Measurements from ENCODE around the gene LRPPRC.
A peak's percentile ranks its signal among the peaks of the same experiment; 100 is the strongest.
"Not testable (repeated sequence)": the region's sequence is repeated elsewhere in the genome, so short reads cannot be mapped to it uniquely, and the experiment has no call there.

LRPPRC gene

DNA sequence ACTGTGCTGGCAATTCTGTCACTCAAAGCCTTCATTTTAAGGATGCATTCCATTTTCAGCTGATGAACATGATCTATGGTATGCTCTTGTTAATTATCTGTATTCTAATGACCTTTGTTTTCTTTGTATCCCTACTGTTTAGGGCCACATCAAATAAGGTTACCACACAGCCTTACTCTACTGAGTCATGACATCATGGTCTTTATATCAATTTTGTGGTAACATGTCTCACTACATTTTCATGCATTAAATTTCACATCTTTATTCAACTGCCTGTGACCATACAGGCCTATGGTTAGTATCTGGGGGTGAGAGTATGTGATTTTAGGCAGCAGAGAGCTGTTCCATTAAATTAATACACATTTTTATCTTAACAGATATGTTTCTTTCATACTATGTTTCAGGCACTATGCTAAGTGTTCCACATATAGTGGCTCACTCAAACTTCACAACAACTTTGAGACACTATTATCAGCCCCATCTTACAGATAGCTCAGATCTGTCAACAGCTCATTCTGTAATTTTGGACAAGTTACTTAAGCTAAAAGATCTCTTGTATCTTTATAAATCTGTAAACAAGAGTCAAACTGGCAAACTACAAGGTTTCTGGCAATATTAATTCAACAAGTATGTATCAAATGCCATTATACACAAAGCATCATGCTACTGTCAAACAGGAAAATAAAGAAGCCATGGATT lies 18.0 kb downstream of the LRPPRC start:
- no peak for DNase-seq

DNA sequence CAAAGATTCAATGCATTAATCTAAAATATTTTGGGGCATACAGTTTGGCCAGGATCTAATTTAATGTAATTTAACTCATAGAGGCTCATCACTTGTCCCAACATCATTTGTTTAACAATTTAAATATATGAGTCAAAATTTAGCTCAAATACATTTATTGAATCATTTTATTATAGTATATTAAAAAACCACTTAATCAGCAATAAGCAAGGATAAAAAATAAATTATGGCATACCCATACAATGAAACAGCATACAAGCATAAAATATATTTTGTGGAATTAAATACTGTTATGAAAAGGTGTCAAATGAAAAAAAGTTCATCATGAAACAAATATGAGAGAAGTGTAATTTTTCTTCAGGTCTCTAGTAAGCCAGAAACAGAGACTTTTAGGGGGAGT lies 34.9 kb downstream of the LRPPRC start:
- DNase-seq: no peak

DNA sequence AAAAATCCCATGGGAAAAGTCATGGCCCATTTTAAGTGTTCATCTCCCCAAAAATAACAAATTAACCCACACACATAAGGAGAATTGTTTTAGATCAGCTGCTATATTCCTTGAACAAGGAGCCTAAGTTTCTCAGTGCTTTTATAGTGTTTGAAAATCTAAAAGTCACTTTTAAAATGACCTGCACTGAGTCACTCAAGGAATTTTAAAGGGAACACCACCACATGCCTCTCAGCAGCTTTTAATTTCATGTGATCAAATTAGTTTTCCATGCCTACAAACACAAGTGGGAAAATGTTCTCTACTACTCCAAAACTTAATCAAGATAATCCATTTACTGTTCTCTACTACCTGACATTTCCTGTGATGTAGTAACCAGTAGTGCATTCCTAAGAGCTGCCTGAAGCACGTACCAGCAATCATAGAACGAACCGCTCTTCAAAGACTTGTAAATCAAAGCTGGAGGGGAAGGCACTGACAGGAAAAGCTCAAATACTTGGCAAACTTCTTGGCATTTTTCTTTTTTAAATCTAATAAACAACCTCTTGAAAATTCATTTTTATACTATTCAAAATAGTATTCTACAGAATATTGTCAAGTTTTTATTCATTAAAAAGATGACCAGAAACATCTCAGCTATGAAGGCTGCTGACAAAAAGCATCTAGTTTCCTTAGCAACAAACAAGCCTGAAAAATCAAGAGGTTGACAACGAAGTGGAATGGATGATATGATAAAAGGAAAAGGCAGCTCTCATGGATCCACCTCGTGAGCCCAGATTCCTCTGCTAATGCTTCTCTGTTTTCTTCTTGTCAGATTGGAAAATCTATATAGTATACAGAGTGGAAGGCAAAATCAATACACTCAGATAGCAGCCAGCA lies 37.2 kb downstream of the LRPPRC start:
- no peak for DNase-seq

DNA sequence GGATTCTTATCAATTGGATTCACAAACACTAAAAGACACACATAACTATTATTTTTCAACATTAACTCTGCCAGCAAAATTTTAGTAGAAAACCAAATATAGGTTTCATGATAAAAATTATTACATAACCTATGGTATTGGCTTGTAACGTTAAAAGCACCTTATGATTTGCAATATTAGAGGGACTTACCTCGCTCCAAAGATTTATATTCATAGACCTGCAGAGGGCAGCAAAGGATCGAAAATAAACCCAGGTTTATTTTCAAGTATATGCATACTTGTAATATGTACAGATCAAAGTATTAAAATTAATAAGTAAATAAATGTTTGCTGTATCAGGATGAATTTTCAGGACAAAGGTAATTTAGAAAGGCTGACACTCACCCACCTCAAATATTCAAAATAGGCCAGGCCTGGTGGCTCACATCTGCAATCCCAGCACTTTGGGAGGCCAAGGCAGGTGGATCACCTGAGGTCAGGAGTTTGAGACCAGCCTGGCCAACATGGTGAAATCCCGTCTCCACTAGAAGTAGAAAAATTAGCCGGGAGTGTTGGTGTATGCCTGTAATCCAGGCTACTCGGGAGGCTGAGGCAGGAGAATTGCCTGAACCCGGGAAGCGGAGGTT lies 45.3 kb downstream of the LRPPRC start:
- peak; percentile 15 for DNase-seq

DNA sequence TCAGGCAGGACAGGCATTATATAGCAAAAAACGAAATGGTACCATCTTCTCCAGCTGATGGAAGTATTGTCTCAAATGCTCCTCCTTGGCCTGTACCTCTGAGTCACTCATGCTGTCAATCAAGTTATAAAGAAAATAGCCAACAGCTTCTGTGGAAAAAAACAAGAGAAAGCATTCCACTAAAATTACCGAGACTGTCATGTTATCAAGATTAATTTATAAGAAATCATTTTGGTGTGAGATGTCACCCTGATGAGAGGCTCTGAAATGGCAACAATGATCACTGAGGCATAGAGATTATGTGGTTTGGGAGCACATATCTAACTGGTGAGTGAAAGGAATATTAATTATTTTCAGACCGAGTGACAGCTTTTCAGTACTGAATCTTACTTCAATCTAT lies 47.4 kb downstream of the LRPPRC start:
- no peak for DNase-seq

DNA sequence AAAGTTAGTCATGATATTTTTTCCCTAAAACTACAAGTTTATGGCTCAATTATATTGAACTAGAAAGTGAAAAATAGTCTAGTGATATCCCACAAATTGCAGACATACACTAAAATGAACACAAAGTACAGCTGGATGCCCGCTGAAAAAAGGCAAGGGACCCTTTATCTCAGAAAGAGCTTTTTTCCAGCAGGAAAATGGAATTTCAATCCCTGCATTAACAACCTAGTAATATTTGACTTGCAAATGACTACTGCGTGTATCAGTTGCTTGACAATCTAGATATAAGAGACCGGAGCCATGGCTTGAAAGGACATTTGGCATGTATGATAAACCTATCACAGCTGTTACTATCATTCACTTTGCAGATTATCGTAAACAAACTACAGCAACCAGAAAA lies 49.1 kb downstream of the LRPPRC start:
- no peak for DNase-seq

DNA sequence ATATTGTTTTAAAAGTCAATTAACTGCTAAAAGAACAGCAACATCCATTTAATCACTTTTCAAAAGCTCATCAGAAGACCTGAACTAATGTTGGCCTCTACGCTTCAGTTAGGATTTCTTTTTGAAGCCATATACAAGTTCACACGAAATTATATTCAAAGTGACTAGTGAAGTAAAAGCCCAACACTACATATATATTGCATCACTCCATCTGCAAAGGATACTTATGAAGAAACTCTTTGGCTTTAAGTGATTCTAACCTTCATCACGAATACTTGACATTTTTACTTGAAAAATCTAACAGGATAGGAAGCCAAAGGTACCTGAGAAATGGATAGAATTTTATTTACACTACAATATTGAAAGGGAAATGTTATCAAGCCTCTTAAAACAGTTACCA lies 50.4 kb downstream of the LRPPRC start:
- DNase-seq: no peak

DNA sequence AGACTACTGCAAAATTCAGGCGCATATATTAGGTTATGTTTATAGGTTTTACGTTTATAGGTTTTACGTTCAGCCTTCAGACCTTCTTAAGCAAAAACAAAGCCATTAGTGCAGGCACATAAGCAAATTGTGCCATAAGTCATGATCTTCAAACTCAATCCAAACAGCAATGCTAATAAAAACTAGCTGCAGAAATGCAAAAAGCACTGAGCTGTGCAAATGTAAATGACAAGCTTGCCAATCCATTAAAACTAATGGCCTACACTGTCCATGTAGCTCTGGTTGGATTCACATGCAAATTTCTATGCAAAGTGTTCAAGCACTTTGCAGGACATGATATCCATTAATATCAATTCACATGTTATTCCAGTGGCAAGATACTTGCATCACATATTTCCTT lies 50.9 kb downstream of the LRPPRC start:
- no peak for DNase-seq

DNA sequence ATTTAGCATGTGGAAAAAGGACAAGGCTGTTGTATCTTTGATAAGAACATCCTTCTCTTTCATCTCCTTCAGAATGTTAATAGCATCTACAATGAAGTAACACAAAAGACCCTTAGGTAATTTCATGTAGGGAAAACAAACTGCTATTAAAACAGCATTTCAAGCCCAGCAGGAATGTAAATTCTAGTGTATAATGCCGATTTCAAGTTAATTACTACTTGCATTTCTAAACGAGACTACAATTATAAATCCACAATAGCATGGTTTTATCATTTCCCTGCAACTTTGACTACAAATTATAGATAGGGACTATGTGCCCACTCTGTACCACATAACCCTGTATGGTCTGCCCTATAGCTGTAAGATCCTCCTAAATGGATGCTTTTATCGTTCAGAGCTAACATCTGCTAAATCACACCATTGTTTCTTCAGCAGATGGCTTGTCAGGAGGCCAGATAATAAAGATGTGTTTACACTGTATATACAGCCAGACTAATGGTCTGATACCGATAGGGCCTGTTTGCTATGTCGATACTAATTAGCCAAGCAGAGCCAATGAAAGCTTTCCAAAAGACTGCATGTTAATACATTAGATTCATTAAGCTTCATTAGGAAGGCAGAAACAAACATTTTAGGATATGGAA lies 51.9 kb downstream of the LRPPRC start:
- no peak for DNase-seq

DNA sequence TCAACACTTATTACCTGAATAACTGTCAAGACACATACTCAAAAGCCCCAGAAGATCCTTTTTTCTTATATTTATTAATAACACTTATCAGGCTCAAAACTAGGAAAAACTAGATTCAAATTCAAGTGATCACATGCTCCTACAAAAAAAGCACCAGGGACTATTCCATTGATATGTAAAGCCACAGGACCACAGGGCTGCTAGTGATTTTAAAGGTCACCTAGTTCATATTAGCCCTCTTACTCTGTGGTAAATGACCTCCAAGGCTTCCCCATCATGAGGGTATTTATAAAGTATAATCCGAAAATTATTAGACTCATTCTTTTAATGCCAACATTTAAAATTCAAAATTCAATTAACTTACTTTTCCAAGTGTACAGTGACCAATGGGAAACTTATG lies 52.5 kb downstream of the LRPPRC start:
- DNase-seq: no peak

DNA sequence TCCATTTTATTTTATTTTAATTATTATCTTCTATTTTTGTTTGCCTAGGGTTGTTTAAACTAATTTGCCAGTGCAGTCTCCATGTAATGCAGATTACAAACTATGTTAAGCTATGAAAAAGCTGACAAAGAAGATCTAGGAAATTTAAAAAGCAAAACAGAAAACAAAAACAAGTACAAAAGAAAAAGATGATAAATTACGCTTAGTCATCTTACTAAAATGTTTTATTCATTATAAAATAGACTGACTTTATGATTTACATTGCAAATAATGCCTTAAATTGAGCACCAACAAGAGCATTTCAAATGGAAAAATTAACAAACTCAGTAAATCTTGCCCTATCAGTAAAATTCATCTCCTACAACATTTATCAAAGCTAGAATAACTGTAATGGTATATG lies 52.9 kb downstream of the LRPPRC start:
- no peak for DNase-seq

DNA sequence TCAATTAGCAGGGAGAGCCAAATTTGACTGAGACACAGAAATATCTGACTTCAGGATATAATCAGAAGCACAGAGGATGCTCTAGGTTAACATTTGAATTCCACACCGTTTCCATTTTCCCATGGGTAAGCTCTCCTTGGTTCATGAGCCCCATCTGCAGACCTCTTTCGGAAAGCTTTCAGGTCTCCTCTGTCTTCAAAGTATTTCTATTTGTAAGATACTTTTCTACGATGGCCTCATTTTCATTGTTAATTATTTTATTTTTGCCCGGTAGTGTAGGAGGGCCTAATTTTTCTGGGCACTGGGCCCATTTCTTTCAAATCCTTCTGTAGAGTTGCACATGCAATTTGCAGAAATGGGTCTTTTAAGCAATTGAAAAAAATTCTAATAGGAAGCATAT lies 53.8 kb downstream of the LRPPRC start:
- no peak for DNase-seq

DNA sequence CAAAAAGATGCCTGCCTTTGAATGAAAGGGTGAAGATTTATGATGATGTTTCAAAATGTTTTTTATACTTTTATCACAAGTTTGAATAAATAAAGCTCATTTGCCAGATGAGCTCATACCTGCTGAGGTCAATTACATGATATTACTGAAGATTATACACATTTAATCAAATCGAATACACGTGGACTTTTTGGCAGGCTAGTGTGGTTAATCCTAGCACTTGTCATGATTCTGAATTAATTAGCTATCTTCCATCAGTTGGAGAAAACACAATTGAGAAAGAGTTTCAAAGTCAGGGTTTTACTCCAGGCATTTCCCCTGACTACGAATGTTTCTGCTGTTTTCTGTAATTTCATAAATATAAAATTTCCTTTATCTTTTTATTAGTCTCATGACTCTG lies 54.4 kb downstream of the LRPPRC start:
- DNase-seq: no peak

DNA sequence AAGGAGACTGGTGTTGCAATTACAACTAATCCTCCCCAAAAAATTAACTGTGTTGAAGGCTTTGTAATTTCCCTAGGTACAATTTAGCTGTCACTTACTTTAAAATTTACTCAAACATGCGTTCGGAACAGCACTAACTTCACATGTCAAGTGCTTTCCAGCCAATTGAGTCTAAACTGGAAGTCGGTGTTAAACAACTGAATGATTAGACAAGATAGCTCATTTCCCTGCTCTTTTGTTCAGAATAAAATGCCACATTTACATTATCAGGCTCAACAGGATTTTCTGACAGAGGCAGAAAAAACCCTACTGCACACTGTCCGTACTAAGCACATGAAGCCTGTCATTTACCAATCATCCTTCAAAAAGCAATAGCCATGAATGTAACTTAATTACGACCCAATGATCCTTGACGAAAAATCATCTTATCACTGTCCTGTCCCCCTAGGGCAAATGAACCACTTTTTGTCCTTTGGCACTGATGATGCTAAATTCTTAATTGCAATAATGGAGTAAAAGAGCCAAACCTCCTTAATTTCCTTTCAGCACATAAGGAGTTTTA lies 56.0 kb downstream of the LRPPRC start:
- DNase-seq: no peak

DNA sequence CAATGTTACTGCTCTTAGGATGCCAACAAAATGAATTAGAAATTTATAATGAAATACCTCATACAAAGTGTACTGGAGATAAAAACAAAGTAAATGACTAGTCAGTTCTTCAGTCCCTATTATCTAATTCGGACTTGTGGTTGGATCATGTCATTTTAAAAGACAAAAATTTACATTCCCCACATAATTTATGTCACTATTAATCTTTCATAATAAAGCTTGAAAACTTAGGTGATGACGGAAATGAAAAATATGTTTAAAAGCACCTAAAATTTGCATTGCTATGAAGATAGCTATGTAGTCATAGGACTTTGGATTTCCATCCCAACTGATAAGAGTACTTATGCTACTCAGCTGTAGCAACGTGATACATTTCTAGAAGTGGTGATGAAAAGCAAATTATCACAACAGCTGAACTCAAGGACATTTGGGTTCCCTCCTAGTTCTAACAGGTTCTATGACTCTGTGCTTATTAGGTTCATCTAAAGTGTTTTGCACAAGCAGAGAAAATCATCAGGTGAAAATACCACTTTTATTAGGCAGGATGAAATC lies 58.4 kb downstream of the LRPPRC start:
- DNase-seq: no peak

DNA sequence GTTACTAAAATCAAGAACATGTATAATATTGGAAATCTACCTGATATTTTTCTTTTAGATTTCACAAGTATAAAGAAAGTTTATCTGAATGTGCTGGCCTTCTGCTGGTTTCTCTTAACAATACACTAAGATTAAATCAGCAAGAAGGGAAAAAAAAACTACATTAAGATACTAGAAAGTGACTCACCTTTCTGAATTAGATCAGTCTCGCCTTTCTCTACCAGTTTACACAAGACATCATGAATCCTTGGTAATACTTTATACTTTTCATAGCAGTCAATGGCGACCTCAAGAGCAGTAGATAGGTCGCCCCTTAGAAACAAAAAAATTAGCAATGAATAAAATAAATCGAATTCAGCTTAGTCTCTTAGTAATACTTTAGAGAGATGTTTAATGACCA lies 61.2 kb downstream of the LRPPRC start:
- no peak for DNase-seq

DNA sequence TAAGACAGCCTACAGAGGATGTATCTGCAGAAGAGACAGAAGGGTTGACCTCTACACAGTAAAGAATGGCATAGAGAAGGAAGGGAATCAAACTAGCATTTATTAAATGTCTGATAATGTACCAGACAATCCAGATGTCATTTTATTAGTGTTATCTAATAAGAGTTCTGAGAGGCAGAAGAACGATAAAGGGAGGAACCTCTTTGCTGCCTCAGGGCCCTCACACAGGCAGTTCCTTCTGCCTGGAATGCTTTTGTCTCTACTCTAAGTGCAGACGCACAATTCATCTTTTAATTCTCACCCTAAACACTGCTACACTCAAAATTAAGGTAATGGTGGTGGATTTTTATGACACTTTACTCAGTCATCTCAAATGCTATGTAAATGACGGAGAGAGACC lies 64.5 kb downstream of the LRPPRC start:
- DNase-seq: no peak

DNA sequence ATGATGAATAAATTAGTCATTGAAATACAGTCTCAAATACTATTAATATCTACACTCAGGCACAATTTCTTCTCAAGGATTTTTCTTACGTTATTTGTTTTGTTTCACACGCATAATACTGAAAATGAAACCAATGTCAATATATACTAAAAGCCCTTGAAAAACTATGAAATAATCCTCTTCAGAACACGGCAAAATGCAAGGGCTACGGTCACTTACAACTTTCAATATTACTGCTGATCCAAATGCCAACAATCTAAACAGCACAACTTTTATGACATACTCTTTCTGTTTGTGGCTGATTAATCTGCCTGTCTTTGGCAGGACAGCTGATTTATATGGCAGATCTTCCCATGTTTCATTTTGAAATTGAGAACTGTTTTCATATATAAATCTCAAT lies 68.3 kb downstream of the LRPPRC start:
- DNase-seq: no peak

DNA sequence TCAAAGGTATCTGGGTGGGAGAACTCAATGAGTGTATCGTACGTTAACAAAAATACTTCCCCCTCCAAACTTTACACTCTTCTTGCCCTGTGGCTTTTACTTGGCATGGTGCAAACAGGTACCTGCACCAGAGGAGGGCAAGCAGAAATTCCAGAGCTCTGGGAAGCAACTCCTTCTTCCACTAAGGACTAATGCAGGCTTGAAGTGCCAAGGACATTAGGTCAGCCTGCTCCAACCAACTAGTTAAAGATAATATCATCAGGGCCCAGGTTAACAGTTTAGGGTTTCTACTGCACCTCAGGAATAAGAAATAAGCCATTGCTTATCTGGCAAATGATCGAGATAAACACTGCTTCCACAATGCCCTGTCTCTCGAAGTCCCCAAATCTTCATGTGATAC lies 70.4 kb downstream of the LRPPRC start:
- no peak for DNase-seq

DNA sequence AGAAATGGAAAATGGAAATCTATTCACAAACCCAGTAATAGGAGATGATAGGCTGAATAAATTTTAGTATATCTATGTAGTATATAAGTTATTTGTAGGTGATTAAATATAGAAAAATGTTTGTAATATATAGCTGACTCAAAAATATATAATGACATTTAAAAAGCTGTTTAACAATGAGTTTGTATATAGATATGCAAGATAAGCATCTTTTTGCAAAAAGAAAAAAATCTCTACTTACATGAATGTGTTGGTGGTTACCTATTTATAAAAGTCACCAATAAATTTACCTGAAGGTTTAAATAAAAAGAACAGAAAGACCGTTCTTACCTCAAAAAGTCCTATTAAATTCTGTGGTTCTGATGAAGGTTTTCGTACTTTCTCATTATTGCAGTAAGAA lies 71.3 kb downstream of the LRPPRC start:
- DNase-seq: no peak

DNA sequence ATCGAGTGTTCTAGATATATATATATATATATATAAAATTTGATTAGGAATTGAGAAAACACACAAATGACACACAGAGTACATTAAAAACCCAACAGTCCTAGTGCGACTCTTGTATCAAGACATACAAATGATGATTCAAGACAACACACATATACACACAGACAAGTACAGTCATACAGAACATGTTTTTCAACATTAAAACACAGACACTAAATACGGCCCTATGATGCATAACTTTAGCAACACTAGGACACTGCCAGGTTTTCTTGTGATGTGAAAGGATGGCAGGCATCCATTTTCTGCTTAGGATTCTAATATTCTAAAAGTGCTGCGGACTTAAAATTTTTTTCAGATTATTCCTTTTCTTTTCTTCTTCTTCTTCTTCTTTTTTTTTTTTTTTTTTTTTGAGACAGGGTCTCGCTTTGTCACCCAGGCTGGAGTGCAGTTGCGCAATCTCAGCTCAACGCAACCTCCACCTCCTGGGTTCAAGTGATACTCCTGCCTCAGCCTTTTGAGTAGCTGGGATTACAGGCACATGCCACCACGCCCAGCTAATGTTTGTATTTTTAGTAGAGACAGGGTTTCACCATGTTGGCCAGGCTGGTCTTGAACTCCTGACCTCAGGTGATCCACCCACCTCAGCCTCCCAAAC lies 84.5 kb downstream of the LRPPRC start:
- DNase-seq: not testable (repeated sequence)

DNA sequence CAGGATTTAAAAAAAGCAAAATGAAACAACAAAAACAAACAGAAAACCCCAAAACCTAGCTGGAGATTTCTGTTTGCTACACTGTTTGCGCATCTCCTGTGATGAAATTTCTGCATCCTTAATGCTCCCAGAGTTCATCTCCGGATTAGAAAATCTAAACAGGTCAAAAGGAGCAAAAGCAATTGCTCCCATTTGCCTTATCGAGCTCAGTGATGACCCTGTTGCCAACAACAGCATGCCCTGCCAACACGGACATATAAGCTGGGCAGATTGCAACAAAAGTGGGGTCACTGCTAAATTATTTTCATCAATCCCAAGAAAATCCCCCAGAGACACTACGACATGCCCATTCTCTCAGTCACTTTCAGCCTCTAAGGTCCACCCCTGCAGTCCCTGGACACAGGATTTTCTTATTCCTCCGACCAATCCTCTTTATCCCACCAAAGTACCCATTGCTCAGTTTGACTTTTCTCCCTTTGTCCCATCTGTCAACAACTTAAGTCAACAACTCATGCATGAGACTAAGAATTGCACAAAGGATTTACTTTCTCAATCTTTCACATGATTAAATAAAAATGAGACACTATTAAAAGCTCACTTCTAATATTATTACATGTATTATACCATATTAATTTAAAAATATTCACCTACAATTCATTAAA lies 89.2 kb downstream of the LRPPRC start:
- no peak for DNase-seq

All from central memory CD4-positive, alpha-beta T cell (primary cell).